Parathyroid adenoma (tissue), 2 donors: Measurements from ENCODE around the gene MED27.

Experiments used
- H2AFZ ChIP-seq: fragments of 300-600 bp; sonication (generic); one replicate; pipeline ENCODE4 v1.7.0; 2017; ENCODE audit warnings: antibody characterized with exemption, mild to moderate bottlenecking
- H3K27ac ChIP-seq: fragments of 300-600 bp; sonication (generic); one replicate; pipeline ENCODE4 v1.7.0; 2017
- H3K27me3 ChIP-seq: fragments of 300-600 bp; sonication (generic); one replicate; pipeline ENCODE4 v1.7.0; 2017; ENCODE audit warnings: low read length; ENCODE audit not compliant: control insufficient read depth, insufficient read depth
- H3K36me3 ChIP-seq: fragments of 300-600 bp; sonication (generic); one replicate; pipeline ENCODE4 v1.7.0; 2017; ENCODE audit warnings: low read length; ENCODE audit not compliant: control insufficient read depth, insufficient read depth
- H3K4me1 ChIP-seq: fragments of 300-600 bp; sonication (generic); one replicate; pipeline ENCODE4 v1.7.0; 2017; ENCODE audit warnings: control low read depth
- H3K4me2 ChIP-seq: fragments of 300-600 bp; sonication (generic); one replicate; pipeline ENCODE4 v1.7.0; 2017; ENCODE audit warnings: low read length
- H3K4me3 ChIP-seq: fragments of 300-600 bp; sonication (generic); one replicate; pipeline ENCODE4 v1.7.0; 2017; ENCODE audit warnings: low read depth, low read length
- H3K79me2 ChIP-seq: fragments of 300-600 bp; sonication (generic); one replicate; pipeline ENCODE4 v1.7.0; 2017; ENCODE audit warnings: control low read depth
- H3K9ac ChIP-seq: fragments of 300-600 bp; sonication (generic); one replicate; pipeline ENCODE4 v1.7.0; 2017; ENCODE audit warnings: mild to moderate bottlenecking
- H3K9me3 ChIP-seq: fragments of 300-600 bp; sonication (generic); one replicate; pipeline ENCODE4 v1.7.0; 2017; ENCODE audit warnings: low read length; ENCODE audit not compliant: control insufficient read depth
- TF ChIP-seq, protein P1 (sequence below): fragments of 300-600 bp; sonication (generic); IDR thresholded peaks from one replicate; pipeline ENCODE4 v1.7.0; 2017; ENCODE audit warnings: antibody characterized with exemption, mild to moderate bottlenecking
- donor health status: primary hyperparathyroidism.

Gene MED27

DNA sequence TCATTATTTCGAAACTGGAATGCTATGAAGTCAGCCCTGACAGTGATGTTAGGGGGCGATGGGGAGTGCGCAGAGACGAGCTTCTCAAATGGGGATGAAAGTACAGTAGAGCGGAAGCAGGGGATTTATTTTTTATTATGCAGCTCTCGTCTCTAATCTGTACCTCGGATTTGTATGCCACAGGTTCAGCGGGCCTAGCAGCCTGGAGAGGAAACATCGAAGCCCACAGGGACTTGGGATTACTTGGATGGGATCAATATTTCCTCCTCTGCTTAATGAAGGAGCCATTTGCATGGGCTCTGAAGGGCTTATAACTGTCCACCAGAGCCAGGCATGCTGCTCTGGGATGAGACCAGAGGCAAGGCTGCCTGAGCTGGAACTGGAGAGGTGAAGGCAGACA, 206.3 kb downstream of the MED27 start:
- Histone ChIP-seq H3K27me3 (no peaks in the 10 kb centered on the region), H3K36me3 (no peaks in the 10 kb centered on the region)
- TF ChIP-seq, protein P1, sequence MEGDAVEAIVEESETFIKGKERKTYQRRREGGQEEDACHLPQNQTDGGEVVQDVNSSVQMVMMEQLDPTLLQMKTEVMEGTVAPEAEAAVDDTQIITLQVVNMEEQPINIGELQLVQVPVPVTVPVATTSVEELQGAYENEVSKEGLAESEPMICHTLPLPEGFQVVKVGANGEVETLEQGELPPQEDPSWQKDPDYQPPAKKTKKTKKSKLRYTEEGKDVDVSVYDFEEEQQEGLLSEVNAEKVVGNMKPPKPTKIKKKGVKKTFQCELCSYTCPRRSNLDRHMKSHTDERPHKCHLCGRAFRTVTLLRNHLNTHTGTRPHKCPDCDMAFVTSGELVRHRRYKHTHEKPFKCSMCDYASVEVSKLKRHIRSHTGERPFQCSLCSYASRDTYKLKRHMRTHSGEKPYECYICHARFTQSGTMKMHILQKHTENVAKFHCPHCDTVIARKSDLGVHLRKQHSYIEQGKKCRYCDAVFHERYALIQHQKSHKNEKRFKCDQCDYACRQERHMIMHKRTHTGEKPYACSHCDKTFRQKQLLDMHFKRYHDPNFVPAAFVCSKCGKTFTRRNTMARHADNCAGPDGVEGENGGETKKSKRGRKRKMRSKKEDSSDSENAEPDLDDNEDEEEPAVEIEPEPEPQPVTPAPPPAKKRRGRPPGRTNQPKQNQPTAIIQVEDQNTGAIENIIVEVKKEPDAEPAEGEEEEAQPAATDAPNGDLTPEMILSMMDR: no peak

DNA sequence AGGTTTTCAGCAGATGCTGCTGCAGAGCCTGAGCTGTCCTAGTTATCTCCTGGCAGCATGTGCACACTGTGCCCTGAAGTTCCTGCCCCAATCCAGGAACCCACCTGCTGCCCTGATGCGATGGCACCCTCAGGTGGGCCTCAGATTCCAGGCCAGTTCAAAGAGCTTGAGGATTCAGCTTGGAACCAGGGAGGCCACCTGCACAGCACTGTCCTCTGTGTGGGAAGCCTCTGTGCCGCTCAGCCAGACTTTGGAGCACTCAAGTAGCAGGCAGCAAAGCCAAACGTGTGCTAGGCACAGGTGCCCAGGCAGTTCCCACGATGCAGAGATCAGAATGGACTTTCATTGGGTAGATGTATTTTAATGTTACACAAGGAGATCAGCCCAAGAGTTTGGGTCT, 207.0 kb downstream of the MED27 start:
- Histone ChIP-seq H3K27me3 (no peaks in the 10 kb centered on the region), H3K4me3 (no peak overlapping the region), H2AFZ (no peak overlapping the region), H3K4me1 (no peaks in the 10 kb centered on the region), H3K9me3 (no peaks in the 10 kb centered on the region), H3K79me2 (no peaks in the 10 kb centered on the region), H3K36me3 (no peaks in the 10 kb centered on the region), H3K27ac (no peak overlapping the region), H3K4me2 (no peak overlapping the region), H3K9ac (no peak overlapping the region)
- TF ChIP-seq, protein P1: no peak

More for the DNA sequence above, 206.3 kb downstream of the MED27 start:
- no peaks in the 10 kb centered on the region for H3K79me2 ChIP-seq
- no peaks in the 10 kb centered on the region for H3K9me3 ChIP-seq
- H3K9ac ChIP-seq: no peak overlapping the region
- H3K27ac ChIP-seq: no peak overlapping the region
- no peak overlapping the region for H3K4me3 ChIP-seq
- no peak overlapping the region for H3K4me2 ChIP-seq
- H2AFZ ChIP-seq: no peak overlapping the region
- H3K4me1 ChIP-seq: no peaks in the 10 kb centered on the region

DNA sequence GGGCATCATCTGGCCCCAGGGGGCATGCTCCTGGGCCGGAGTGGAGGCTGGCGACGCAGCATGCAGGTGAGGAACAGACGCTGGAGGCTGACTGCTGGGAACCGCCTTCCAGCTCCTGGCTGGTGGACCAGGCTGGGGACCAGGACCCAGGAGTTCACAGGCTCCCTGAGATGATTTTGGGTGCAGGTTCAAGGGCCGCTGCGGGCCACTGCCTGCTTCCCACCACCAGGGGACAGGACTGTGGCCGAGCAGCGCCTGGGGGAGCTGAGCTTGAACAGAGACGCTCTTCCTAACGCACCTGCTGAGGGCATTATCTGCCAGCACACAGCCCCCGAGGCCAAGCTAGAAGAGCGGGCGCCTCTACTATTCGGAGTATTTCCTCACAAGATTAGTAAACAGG, 207.7 kb downstream of the MED27 start:
- Histone ChIP-seq H3K27ac (no peak overlapping the region), H3K9ac (no peak overlapping the region), H3K27me3 (no peaks in the 10 kb centered on the region), H3K36me3 (no peaks in the 10 kb centered on the region), H3K79me2 (no peaks in the 10 kb centered on the region), H3K4me2 (no peak overlapping the region), H3K9me3 (no peaks in the 10 kb centered on the region), H3K4me3 (no peak overlapping the region), H3K4me1 (no peaks in the 10 kb centered on the region), H2AFZ (no peak overlapping the region)
- TF ChIP-seq, protein P1: no peak

DNA sequence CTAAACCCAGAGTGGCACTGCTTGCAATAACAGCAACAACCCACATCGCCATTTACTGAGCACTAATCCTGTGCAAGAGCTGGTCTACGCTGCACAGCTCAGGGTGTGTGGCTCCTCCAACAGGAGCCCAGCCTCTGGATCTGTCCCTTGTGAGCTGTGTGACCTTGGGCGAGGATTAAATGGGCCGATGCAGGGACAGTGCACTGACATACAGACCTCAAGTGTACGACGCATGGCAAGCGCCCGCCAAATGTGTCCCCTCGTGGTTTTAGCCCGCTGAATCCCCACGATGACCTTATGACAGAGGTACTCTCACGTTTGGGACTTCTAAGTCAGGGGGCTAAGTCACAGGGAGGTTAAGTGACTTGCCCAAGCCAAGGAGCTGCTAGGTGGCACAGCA, 209.5 kb downstream of the MED27 start:
- no peaks in the 10 kb centered on the region for H3K36me3 ChIP-seq
- no peak overlapping the region for H3K9ac ChIP-seq
- TF ChIP-seq, protein P1: no peak
- H3K4me1 ChIP-seq: no peaks in the 10 kb centered on the region
- H3K27me3 ChIP-seq: no peaks in the 10 kb centered on the region
- no peak overlapping the region for H3K27ac ChIP-seq
- no peak overlapping the region for H2AFZ ChIP-seq
- no peaks in the 10 kb centered on the region for H3K9me3 ChIP-seq
- no peaks in the 10 kb centered on the region for H3K79me2 ChIP-seq
- H3K4me2 ChIP-seq: no peak overlapping the region
- H3K4me3 ChIP-seq: no peak overlapping the region

DNA sequence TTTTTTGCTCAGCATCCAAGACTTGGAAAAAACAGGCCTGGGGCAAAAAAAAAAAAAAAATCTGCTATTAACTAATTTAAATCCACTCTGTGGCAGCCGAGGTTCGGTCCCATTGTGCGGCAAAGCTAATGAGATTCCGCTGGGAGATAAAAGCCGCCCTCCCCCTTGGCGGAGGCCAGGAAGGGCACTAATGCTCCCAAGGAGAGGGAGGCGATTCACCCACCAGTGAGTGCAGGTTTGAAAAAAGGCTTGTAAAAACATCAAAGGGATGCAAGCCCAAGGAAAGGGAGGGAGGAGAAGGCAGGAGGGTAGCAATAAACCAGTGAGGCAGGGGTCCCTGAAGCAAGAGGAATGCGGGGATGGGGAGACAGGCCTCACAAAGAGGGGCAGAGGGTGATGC, 210.3 kb downstream of the MED27 start:
- Histone ChIP-seq H3K4me2 (no peak overlapping the region), H3K9ac (no peak overlapping the region), H3K27ac (no peak overlapping the region), H3K27me3 (no peaks in the 10 kb centered on the region), H3K9me3 (no peaks in the 10 kb centered on the region), H3K4me1 (no peaks in the 10 kb centered on the region), H3K36me3 (no peaks in the 10 kb centered on the region), H2AFZ (no peak overlapping the region), H3K79me2 (no peaks in the 10 kb centered on the region), H3K4me3 (no peak overlapping the region)
- TF ChIP-seq, protein P1: no peak
